CD4-positive, alpha-beta T cell treated with Interleukin-4 for 1 hour (primary cell): ENCODE measurements around the gene ELAVL3.
A peak's percentile ranks its signal among the peaks of the same experiment; 100 is the strongest.

Experiments
- DNase-seq, 2 donors: peaks; one replicate each; pipeline ENCODE4 v3.0.0-alpha.2; 2020 to 2022

ELAVL3 gene

GRCh38 chr19:11480715-11481533, at the start of gene ELAVL3:
Gene ELAVL3, minus strand, starts transcription at chr19:11481046. Its CDS starts 438 bp downstream, at chr19:11480608.
- no peak for DNase-seq

- DNase-seq: peak; percentile 41 to 52
Measured at GRCh38 chr19:11530432-11530831, 49.6 kb upstream of the ELAVL3 start.

- DNase-seq: peak; percentile 95 to 96
Measured at GRCh38 chr19:11528551-11529341, 47.9 kb upstream of the ELAVL3 start, which contains the start of gene ECSIT. Gene ECSIT, minus strand, starts transcription at chr19:11529134. Its CDS starts 9,964 bp downstream, at chr19:11519170.

GRCh38 chr19:11519138-11519537, 38.3 kb upstream of the ELAVL3 start:
- DNase-seq: no peak

GRCh38 chr19:11513946-11514345, 33.1 kb upstream of the ELAVL3 start:
- DNase-seq: no peak

DNA sequence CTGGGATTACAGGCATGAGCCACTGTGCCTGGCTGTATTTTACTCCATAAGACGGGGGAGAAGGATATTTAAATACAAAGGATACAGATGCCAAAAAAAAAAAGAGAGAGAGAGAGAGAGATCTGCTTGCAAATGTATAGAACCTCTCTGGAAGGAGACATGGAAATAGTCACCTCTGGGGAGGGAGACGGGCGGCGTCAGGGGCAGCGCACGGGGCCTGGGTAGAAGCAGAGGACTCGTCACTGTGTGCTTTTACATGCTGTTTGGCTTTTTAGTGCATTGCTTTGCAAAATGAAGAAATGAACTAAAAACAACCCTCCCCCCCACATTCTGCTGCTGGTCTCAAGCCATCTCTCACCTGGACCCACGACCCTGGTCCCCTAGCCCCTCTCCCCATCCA, 29.6 kb upstream of the ELAVL3 start:
- no peak for DNase-seq

DNA sequence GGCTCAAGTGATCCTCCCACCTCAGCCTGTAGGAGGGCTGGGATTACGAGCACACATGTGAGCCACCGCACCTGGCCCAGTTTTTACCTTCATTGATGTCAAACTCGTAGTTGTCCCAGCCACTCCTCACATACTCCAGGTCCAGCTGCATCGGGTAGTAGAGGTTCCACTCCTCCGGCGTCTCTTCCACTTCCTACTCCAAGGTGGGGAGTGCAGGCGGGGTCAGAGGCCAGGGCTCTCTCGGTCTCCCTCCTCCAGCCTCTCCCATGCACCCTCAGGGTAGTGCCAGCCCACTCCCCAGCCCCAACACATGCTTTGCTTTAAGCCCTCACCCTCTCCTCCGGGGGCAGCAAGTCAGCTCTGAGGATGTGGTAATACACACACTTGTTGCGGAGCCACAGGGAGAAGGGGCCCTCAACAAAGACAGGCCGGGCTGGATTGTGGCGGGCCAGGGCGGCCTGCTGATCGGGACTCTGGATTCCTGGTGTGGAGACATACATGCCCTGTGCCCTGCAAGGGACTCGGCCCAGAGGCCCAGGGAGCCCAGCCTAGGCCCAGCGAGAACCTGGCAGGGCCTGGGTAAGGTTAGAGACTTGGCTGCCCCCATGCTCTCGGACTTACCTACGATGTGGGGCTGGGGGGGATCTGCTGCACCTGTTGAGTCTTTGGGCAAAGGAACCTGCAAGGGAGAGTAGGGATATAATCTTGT, 26.7 kb upstream of the ELAVL3 start:
- no peak for DNase-seq

- DNase-seq: no peak
Measured at GRCh38 chr19:11506967-11507366, 26.1 kb upstream of the ELAVL3 start.

DNA sequence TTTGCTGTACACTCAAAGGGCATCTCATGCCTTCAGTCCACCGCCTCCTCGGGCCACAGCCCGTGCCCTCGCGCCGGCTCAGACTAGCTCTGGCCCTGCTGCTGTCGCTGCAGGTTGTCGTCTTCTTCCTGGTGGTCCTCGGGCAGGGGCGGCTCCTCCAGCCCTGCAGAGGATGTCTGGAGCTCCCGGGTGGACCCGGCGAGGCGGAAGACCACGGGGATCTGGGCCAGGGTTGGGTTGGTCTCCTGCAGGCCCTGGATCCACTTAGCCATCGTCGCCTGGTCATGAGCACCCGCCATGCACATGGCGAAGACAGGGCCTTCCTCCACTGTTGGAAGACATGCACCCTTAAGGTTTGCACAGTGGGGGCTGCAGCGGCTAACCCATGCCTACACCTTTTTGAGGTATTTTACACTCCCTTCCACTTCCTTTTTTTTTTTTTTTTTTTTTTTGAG, 25.3 kb upstream of the ELAVL3 start:
- no peak for DNase-seq

- peak; percentile 96 for DNase-seq
Measured at GRCh38 chr19:11505504-11506100, 24.8 kb upstream of the ELAVL3 start, which contains the start of gene ZNF653. Gene ZNF653, minus strand, starts transcription at chr19:11505839. Its CDS starts 53 bp downstream, at chr19:11505786.

DNA sequence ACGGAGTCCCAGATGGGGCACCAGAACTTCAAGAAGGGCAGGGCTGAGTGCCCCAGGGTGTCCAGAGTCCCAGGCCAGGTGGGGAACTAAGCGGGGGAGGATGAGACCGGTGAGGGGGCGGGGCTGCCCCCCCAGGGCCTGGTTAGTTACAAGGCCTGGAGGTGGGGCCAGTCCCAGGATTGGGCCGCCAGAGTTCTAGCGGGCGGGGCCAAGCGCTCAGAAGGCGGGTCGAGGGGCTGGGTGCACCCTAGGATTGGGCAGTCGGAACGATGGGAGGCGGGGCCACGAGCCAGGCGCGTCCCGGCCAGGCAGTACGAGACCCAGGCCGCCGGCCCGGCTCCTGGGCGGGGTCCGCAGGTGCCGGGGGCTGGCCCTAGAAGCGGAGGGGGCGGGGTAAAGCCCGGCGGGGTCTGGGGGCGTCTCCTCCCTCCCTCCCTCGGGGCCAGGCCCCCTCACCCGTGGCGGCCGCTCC, 24.2 kb upstream of the ELAVL3 start:
- peak; percentile 98 for DNase-seq

DNA sequence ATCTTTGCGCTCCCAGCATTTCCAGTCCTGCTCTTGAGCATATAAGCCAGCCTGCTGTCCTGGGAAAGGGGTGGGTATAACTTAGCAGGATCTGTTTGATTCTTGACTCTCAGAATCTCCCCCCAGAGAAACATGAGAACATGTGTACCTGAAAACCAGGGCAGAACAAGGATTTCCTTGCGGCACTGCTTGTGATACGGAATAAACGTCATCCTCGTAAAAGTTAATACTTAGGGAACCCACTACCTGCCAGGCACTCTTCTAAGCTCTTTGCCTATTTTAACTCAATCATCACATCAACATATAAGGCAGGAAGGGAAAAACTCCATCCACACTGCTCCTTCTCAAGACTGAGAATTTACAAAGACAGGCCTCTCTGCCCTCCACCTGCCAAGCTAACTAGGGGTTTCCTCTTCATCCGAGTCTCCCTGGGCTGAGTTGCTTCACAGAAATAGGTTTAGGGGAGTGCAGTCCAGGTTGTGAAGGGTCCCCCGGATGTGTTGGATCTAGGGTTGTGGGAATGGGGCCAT, 23.7 kb upstream of the ELAVL3 start:
- DNase-seq: no peak

DNA sequence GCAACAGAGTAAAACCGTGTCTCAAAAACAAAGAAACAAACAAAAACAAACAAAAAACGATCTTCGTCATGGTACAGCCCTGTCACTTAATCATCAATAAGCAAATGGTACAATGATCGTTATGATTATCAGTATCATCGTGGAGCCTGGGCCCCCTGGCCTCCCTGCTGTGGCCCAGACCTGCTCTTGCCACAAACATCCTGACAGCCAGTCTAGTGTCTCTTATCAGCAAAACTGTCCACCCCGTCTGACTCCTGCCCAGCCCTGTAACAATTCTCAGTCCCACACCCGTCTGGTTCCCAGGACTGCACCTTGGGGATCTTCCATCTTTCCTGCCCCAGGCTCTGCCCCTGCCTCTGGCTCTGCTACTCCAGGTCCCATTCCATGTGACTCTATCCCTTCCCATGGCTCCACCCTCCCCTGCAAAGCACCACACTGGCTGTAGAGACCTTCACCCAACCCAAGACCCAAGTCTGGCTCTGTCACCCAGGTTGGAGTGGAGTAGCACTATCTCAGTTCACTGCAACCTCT, 19.1 kb upstream of the ELAVL3 start:
- no peak for DNase-seq

DNA sequence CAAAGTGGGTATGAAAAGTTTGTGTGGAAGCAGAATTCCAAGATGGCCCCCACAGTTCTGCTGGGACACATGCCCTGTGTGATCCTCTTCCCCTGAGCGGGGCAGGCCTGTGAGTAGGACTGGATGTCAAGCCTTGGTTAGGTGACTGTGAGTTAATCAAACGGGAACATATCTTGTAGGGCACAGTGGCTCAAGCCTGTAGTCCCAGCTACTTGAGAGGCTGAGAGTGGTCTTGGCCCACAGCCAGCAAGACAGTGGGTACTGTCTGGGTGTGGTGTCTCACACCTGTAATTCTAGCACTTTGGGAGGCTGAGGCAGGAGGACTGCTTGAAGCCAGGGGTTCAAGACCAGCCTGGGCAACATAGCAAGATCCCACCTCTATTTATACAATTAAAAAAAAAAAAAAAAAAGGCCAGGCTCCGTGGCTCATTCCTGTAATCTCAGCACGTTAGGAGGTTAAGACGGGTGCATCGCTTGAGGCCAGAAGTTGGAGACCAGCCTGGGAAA, 18.4 kb upstream of the ELAVL3 start:
- DNase-seq: no peak

DNA sequence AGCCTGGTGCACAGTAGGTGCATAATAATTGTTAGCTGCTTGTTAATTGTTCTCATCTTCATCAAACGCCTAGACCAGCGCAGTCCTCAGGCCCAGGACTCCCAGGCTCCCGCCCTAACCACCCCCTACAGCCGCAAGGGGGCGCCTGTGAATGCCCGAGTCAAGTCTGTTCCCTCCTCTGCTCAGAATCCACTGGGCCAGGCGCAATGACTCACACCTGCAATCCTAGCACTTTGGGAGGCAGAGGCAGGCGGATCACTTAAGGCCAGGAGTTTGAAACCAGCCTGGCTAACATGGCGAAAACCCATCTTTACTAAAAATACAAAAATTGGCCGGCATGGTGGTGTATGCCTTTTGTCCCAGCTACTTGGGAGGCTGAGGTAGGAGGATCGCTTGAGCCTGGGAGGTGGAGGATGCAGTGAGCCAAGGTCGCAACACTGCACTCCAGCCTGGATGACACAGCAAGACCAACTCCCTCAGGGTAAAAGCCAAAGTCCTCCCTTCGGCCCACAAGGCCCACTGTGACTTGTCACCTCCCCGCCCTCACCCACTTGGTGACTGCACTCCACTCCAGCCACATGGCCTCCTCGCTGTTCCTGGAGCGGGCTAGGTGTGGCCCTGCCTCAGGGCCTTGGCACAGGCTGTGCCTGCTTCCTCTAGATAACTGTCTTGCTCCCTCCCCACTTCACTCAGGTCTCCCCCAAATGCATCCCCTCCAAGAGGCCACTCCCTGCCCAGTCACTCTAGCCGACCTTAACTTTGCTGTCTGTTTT, 15.7 kb upstream of the ELAVL3 start:
- peak; percentile 59 to 60 for DNase-seq

DNA sequence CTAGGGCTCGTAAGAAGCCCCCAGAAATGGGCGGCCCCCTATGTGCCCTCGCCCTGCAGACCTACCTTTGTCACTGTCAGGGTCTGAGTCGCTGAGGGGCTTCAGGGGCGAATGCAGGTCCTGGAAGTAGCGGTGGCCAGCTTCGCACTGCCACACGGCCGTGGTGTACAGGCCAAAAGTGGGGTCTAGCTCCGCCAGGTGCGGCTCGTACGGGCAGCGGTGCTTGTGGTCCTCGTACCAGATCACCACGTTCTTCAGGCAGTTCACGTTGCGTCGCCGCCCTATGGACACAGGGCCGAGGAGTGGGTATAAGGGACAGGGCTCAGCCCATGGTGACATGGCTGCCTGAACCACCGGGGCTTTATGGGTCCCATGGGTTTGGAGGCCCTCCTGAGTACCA, 15.0 kb upstream of the ELAVL3 start:
- DNase-seq: no peak

DNA sequence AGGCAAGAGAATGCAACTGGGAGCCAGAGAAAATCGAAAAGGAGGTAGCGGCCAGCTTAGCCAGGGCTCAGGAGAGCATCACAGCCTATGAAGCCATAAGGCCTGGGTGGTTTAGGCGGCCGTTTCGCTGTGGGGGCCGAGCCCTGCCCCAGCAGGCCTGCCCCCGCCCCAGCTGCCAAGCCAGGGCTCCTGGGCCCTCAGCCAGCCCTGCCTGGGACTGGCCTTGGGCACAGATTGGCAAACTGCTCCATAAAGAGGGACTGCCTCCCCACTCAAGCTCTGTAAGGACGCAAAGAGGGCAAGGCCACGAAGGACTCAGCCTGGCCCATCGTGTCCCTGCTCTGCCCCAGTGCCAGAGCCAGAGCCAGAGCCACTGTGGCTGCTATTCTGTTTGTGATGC, 14.6 kb upstream of the ELAVL3 start:
- DNase-seq: no peak

- DNase-seq: no peak
Measured at GRCh38 chr19:11494634-11495285, 13.9 kb upstream of the ELAVL3 start.

DNA sequence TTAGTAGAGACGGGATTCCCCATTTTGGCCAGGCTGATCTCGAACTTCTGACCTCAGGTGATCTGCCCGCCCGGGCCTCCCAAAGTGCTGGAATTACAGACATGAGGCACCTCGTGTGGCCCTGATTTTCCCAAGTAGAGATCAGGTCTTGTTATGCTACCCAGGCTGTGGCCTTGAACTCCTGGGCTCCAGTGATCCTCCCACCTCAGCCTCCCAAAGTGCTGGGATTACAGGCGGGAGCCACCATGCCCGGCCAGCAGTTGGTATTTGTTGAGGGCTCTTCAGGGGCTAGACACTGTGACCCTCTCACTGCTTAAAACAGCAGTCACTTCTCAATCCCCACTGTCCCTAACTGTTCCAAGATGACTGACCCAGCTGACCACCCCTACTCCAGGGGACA, 8.5 kb upstream of the ELAVL3 start:
- DNase-seq: no peak
